K562 (cell line): ENCODE measurements around the gene NCAM2. TPM values are rescaled to one million over a fixed set of nuclear protein-coding genes. Genes with fewer than 3 reads are reported as not detected.

Experiments
- BACH1 ChIP-seq: fragments of 200-800 bp; sonication (Bioruptor generic); IDR thresholded peaks from 2 replicates; pipeline ENCODE4 v1.6.1; 2016; ENCODE audit warnings: missing genetic modification characterization, missing compliant biosample characterization
- CEBPG ChIP-seq, 3 experiments: fragments of 200-800 bp in 1 of 3; sonication (Bioruptor generic) in 1 of 3; sonication (generic) in 1 of 3; formaldehyde crosslinking in 1 of 3; IDR thresholded peaks in 2 of 3; conservative IDR thresholded peaks in 1 of 3; 2 replicates each; pipeline versions ENCODE4 v1.6.1 to v1.8.0; 2016 to 2022; ENCODE audit warnings: missing compliant biosample characterization in 2 of 3, missing genetic modification characterization in 2 of 3, mild to moderate bottlenecking in 1 of 3, missing genetic modification reagents in 1 of 3
- CREM ChIP-seq: IDR thresholded peaks from 2 replicates; pipeline ENCODE4 v1.6.1; 2014; ENCODE audit warnings: antibody characterized with exemption, low read depth
- CTCF ChIP-seq, 3 experiments: IDR thresholded peaks in 2 of 3; conservative IDR thresholded peaks in 1 of 3; 2 replicates each; pipeline ENCODE4 v1.5.1; 2011 to 2012; ENCODE audit warnings: low read length in 3 of 3, mild to moderate bottlenecking in 3 of 3, control low read depth in 2 of 3, improper control_type of control experiment in 1 of 3, inconsistent platforms in 1 of 3, low read depth in 1 of 3, mixed read lengths in 1 of 3, moderate library complexity in 1 of 3; ENCODE audit not compliant: insufficient read depth in 2 of 3
- EP400 ChIP-seq: fragments of 450-650 bp; IDR thresholded peaks from 2 replicates; pipeline ENCODE4 v1.6.1; 2017; ENCODE audit warnings: antibody characterized with exemption, mild to moderate bottlenecking, moderate library complexity
- GABPB2 ChIP-seq: fragments of 250-450 bp; sonication (Bioruptor Pico); conservative IDR thresholded peaks from 2 replicates; pipeline ENCODE4 v1.5.1; 2021; ENCODE audit warnings: mild to moderate bottlenecking
- HMBOX1 ChIP-seq: sonication (generic); IDR thresholded peaks from 2 replicates; pipeline ENCODE4 v1.6.1; 2016
- MEIS2 ChIP-seq: fragments of 450-650 bp; IDR thresholded peaks from 2 replicates; pipeline ENCODE4 v1.6.1; 2014; ENCODE audit warnings: mild to moderate bottlenecking; ENCODE audit not compliant: partially characterized antibody
- PCBP1 ChIP-seq: fragments of 200-400 bp; formaldehyde crosslinking; IDR thresholded peaks from 2 replicates; pipeline ENCODE4 v1.6.1; 2018; ENCODE audit warnings: mild to moderate bottlenecking, low read depth, low read length; ENCODE audit not compliant: poor library complexity, severe bottlenecking
- RAD21 ChIP-seq, 2 experiments: fragments of 250-450 bp in 1 of 2; fragments of 450-650 bp in 1 of 2; sonication (Bioruptor Pico) in 1 of 2; formaldehyde crosslinking in 1 of 2; IDR thresholded peaks in 1 of 2; conservative IDR thresholded peaks in 1 of 2; 2 replicates each; pipeline versions ENCODE4 v1.4.0 to v1.8.0; 2020 to 2022; ENCODE audit warnings: mild to moderate bottlenecking in 2 of 2, moderate library complexity in 1 of 2
- RCOR1 ChIP-seq, 2 experiments: IDR thresholded peaks; 2 replicates each; pipeline ENCODE4 v1.6.1; 2012; ENCODE audit warnings: low read depth in 2 of 2, low read length in 2 of 2, borderline replicate concordance in 1 of 2, improper control_type of control experiment in 1 of 2
- SMARCB1 ChIP-seq: IDR thresholded peaks from 2 replicates; pipeline ENCODE4 v1.6.1; 2011; ENCODE audit warnings: improper control_type of control experiment, low read depth; ENCODE audit not compliant: insufficient read length
- TCFL5 ChIP-seq: fragments of 250-450 bp; sonication (Bioruptor Pico); conservative IDR thresholded peaks from 2 replicates; pipeline ENCODE4 v1.6.1; 2021; ENCODE audit warnings: mild to moderate bottlenecking, moderate library complexity, matching md5 sums
- ZBTB7A ChIP-seq: IDR thresholded peaks from 2 replicates; pipeline ENCODE4 v1.6.1; 2011; ENCODE audit warnings: low read depth, mild to moderate bottlenecking, low read length, moderate library complexity, borderline replicate concordance; ENCODE audit not compliant: control insufficient read depth
- ZBTB9 ChIP-seq: fragments of 450-650 bp; formaldehyde crosslinking; IDR thresholded peaks from 2 replicates; pipeline ENCODE4 v1.4.0; 2020; ENCODE audit warnings: mild to moderate bottlenecking, moderate library complexity
- ZKSCAN1 ChIP-seq: fragments of 150-350 bp; IDR thresholded peaks from 2 replicates; pipeline ENCODE4 v1.6.1; 2016; ENCODE audit warnings: low read depth, low read length
- ZMIZ1 ChIP-seq, 2 experiments: fragments of 150-350 bp in 1 of 2; IDR thresholded peaks; 2 replicates each; pipeline ENCODE4 v1.6.1; 2012 to 2016; ENCODE audit warnings: low read depth in 2 of 2, low read length in 2 of 2, mild to moderate bottlenecking in 1 of 2, moderate library complexity in 1 of 2
- ZNF146 ChIP-seq: IDR thresholded peaks from one replicate; pipeline ENCODE4 v1.6.1; 2018; ENCODE audit warnings: missing compliant biosample characterization; ENCODE audit not compliant: unreplicated experiment
- ZSCAN32 ChIP-seq: fragments of 450-650 bp; formaldehyde crosslinking; IDR thresholded peaks from 2 replicates; pipeline ENCODE4 v1.4.0; 2020; ENCODE audit warnings: mild to moderate bottlenecking, moderate library complexity
- polyA plus RNA-seq, 8 experiments: library from polyadenylated mRNA; depleted of rRNA in 4 of 8; stranded (reverse) in 5 of 8; unstranded in 3 of 8; fragments of >200 nt; fragmentation: Nextera tagmentation in 2 of 8; fragmentation: Illumina TruSeq in 1 of 8; extraction: Ambion mirVana in 2 of 8; extraction: Trizol in 1 of 8; gene quantifications; 2 replicates each; pipeline versions ENCODE4 v1.2.1 to v1.2.3, GENCODE V29; 2011 to 2014; ENCODE audit warnings: inconsistent platforms in 1 of 8, missing spikeins in 1 of 8
- total RNA-seq, 7 experiments: library from RNA; depleted of rRNA in 6 of 7; stranded (reverse); fragments of >200 nt in 6 of 7; fragmentation: Illumina TruSeq in 2 of 7; extraction: Trizol in 2 of 7; gene quantifications; 2 replicates each; pipeline versions ENCODE4 v1.2.1 to v1.2.3, GENCODE V29; 2011 to 2021; ENCODE audit warnings: low replicate concordance in 1 of 7

NCAM2 gene
- total and polyA plus RNA-seq, 9 of the 15 experiments (the other 6 are each of a cell fraction or from before 2014, with no cell fraction given), result 14.0 to 58.2 (median 27.8) TPM

GRCh38 chr21:21101911-21102310, 103.7 kb downstream of the NCAM2 start (continued):
- no peak for TF ChIP-seq ZBTB9 (CRISPR knock-in tag)
- TF ChIP-seq RCOR1 (IDR thresholded peaks at IDR 0.05; ENCODE audit: borderline replicate concordance in 1 of 2, low read depth in 2 of 2, low read length in 2 of 2), result no peak
- TF ChIP-seq TCFL5, result no peak
- TF ChIP-seq BACH1, result 0 out of 2 replicates have a peak, but pooled peaks have one; percentile 44
- TF ChIP-seq CTCF (IDR thresholded peaks at IDR 0.05 in 2 of 3, conservative IDR thresholded peaks at IDR 0.05 in 1 of 3; ENCODE audit: insufficient read depth in 2 of 3, low read depth in 1 of 3, low read length in 3 of 3), result peak; percentile 56 to 70 (median 62)
- no peak for TF ChIP-seq ZSCAN32 (CRISPR knock-in tag)
- TF ChIP-seq RAD21 (CRISPR knock-in tag; conservative IDR thresholded peaks at IDR 0.05 in 1 of 2, IDR thresholded peaks at IDR 0.05 in 1 of 2), result peak; percentile 48 to 76
- TF ChIP-seq SMARCB1, result no peak
- TF ChIP-seq HMBOX1, result 0 out of 2 replicates have a peak, but pooled peaks have one; percentile 30
- TF ChIP-seq ZNF146 (CRISPR knock-in tag), result no peak
- TF ChIP-seq ZBTB7A, result no peak
- peak; percentile 31; the same call in 1 of the 2 replicates for TF ChIP-seq CEBPG (CRISPR knock-in tag; IDR thresholded peaks at IDR 0.05)
- peak; percentile 29 to 53; a peak in 1 of 4 replicates for TF ChIP-seq CEBPG (tag; conservative IDR thresholded peaks at IDR 0.05 in 1 of 2, IDR thresholded peaks at IDR 0.05 in 1 of 2)
- no peak for TF ChIP-seq ZMIZ1 (IDR thresholded peaks at IDR 0.05; ENCODE audit: low read depth in 2 of 2, low read length in 2 of 2)
- no peak for TF ChIP-seq ZKSCAN1
- no peak for TF ChIP-seq PCBP1
- no peak for TF ChIP-seq GABPB2 (CRISPR knock-in tag)
- TF ChIP-seq MEIS2, result peak; percentile 8
- TF ChIP-seq EP400, result no peak
- TF ChIP-seq CREM, result peak; percentile 29; the same call in 1 of the 2 replicates
